Naive thymus-derived CD4-positive, alpha-beta T cell (primary cell): ENCODE data around the gene RPS21. TPM values are rescaled to one million over a fixed set of nuclear protein-coding genes. Genes with fewer than 3 reads are reported as not detected.
"Not testable (repeated sequence)": the region's sequence is repeated elsewhere in the genome, so short reads cannot be mapped to it uniquely, and the experiment has no call there.

ENCODE experiments used
- ATAC-seq: fragments of 150-1000 bp; cut with Tn5 transposase; 2 replicates; pipeline ENCODE4 v1.10.0; 2021; ENCODE audit warnings: mild to moderate bottlenecking, moderate library complexity
- CTCF ChIA-PET: fragments of 350-600 bp; sonication (Branson Sonifier 250); formaldehyde crosslinking; loops from one replicate; lab custom pipeline; 2021; ENCODE audit warnings: antibody characterized with exemption; lab: Charles Lee
- POLR2A ChIA-PET: fragments of 350-600 bp; sonication (Branson Sonifier 250); formaldehyde crosslinking; loops from one replicate; lab custom pipeline; 2021; ENCODE audit warnings: antibody characterized with exemption, inconsistent platforms; lab: Charles Lee
- DNase-seq, 9 donors: peaks; one replicate each; pipeline versions ENCODE4 v3.0.0 to v3.0.0-alpha.2; 2020 to 2022; ENCODE audit warnings: mixed read lengths in 1 of 9
- H3K27ac ChIP-seq: one replicate; pipeline ENCODE4 v1.7.0; 2013; ENCODE audit warnings: mild to moderate bottlenecking, low read depth, low read length, moderate library complexity
- H3K27me3 ChIP-seq, 2 donors: one replicate each; pipeline ENCODE4 v1.7.0; 2013; ENCODE audit warnings: low read length in 2 of 2, mild to moderate bottlenecking in 2 of 2, moderate library complexity in 2 of 2; ENCODE audit not compliant: control insufficient read depth in 2 of 2, insufficient read depth in 2 of 2
- H3K36me3 ChIP-seq, 3 experiments: 1 replicate in 2 of 3; 2 replicates in 1 of 3; pipeline ENCODE4 v1.7.0; 2013; ENCODE audit warnings: low read length in 3 of 3, mild to moderate bottlenecking in 3 of 3, moderate library complexity in 1 of 3; ENCODE audit not compliant: insufficient read depth in 3 of 3, control insufficient read depth in 2 of 3
- H3K4me1 ChIP-seq, 2 donors: one replicate each; pipeline ENCODE4 v1.7.0; 2013; ENCODE audit warnings: low read length in 2 of 2, mild to moderate bottlenecking in 2 of 2, moderate library complexity in 1 of 2; ENCODE audit not compliant: control insufficient read depth in 2 of 2, insufficient read depth in 2 of 2
- H3K4me3 ChIP-seq: 2 replicates; pipeline ENCODE4 v1.7.0; 2013; ENCODE audit warnings: mild to moderate bottlenecking, low read length
- H3K9me3 ChIP-seq, 3 experiments: 1 replicate in 2 of 3; 2 replicates in 1 of 3; pipeline ENCODE4 v1.7.0; 2013; ENCODE audit warnings: low read length in 3 of 3; ENCODE audit not compliant: control insufficient read depth in 2 of 3
- H3K27ac Mint-ChIP-seq, 9 donors: one replicate each; pipeline ENCODE4 v1.8.0; 2020 to 2022; ENCODE audit warnings: mixed read lengths in 9 of 9, mild to moderate bottlenecking in 8 of 9, moderate library complexity in 5 of 9, inconsistent platforms in 2 of 9
- H3K27me3 Mint-ChIP-seq, 5 donors: one replicate each; pipeline ENCODE4 v1.8.0; 2021 to 2022; ENCODE audit warnings: mixed read lengths in 5 of 5, mild to moderate bottlenecking in 1 of 5
- H3K36me3 Mint-ChIP-seq, 5 donors: one replicate each; pipeline ENCODE4 v1.8.0; 2020 to 2022; ENCODE audit warnings: mixed read lengths in 5 of 5, mild to moderate bottlenecking in 3 of 5, inconsistent platforms in 1 of 5
- H3K4me1 Mint-ChIP-seq, 7 donors: one replicate each; pipeline ENCODE4 v1.8.0; 2020 to 2022; ENCODE audit warnings: mixed read lengths in 7 of 7, mild to moderate bottlenecking in 3 of 7, inconsistent platforms in 1 of 7
- H3K4me3 Mint-ChIP-seq, 10 donors: one replicate each; pipeline ENCODE4 v1.8.0; 2020 to 2022; ENCODE audit warnings: mild to moderate bottlenecking in 10 of 10, mixed read lengths in 10 of 10, moderate library complexity in 6 of 10, inconsistent platforms in 2 of 10
- H3K9me3 Mint-ChIP-seq, 11 donors: one replicate each; pipeline ENCODE4 v1.8.0; 2020 to 2022; ENCODE audit warnings: mixed read lengths in 11 of 11, mild to moderate bottlenecking in 4 of 11, inconsistent platforms in 1 of 11, moderate library complexity in 1 of 11
- intact Hi-C, 2 donors: fragments of 100-400 bp; cut with micrococcal nuclease; formaldehyde crosslinking; loops; one replicate each; pipeline ENCODE4 v1.15.1; 2023
- polyA plus RNA-seq, 2 donors: library from polyadenylated mRNA; unstranded; fragments of 300-500 nt; fragmentation: Illumina TruSeq; gene quantifications; one replicate each; pipeline ENCODE4 v1.2.3, GENCODE V29; 2021
- total RNA-seq, 6 experiments: library from RNA in 5 of 6; stranded (reverse) in 5 of 6; gene quantifications; 1 replicate in 5 of 6; 2 replicates in 1 of 6; pipeline ENCODE4 v1.2.3 and lab custom pipeline; 2021 to 2026

Gene RPS21
- total and polyA plus RNA-seq, 7 experiments from 2014 or later, result 2,026 to 3,458 (median 3,308) TPM

DNA sequence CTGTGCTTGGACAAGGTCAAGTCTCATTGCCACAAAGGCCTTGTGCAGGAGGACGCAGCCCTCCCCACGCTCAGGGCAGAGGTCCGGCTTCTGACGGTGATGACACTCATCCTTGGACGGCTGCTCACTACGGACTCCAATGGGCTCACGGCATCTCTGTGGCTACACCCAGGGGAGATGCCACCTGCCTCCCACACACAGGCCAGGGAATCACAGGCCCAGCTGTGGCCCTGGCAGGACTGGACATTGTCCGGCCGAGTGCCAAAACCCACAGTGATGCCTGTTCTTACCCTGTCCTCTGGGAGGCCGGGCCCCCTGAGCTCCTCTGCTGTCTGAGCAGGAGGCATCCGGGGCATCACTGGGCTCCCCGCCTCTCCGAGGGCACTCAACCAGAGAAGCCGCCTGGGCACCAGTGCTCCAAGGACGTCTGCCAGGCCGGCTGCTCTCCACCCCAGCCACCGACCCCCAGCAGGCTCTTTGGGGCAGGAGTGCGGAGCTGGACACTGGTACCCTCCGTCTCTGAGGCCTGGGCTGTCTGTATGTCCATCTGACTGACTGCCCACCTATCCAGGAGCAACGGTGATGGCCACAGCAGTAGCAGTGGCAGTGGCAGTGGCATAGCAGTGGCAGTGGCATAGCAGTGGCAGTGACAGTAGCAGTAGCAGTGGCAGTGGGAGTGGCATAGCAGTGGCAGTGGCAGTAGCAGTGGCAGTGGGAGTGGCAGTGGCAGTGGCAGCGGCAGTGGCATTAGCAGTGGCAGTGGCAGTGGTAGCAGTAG, 38.6 kb downstream of the RPS21 start:
- Mint-ChIP-seq H3K27me3 (peaks cover 0 to 5% (median under 1%) of the 10 kb centered on the region in 5 donors), H3K4me1 (peaks cover 0 to 3% (median 0%) of the 10 kb centered on the region in 7 donors), H3K27ac (no peak overlapping the region), H3K4me3 (no peak overlapping the region), H3K9me3 (peaks cover 0 to 4% (median 0%) of the 10 kb centered on the region in 11 donors), H3K36me3 (no peaks in the 10 kb centered on the region)
- H3K4me3 ChIP-seq, result no peak overlapping the region
- DNase-seq, result no peak
- ChIA-PET CTCF (no interaction called here), POLR2A (no interaction called here)
- no peaks in the 10 kb centered on the region for H3K27me3 ChIP-seq
- H3K36me3 ChIP-seq, result no peaks in the 10 kb centered on the region
- ATAC-seq, result no peak
- no peak overlapping the region for H3K27ac ChIP-seq
- intact Hi-C loops, result no loop called here
- no peaks in the 10 kb centered on the region for H3K4me1 ChIP-seq
- H3K9me3 ChIP-seq, result no peaks in the 10 kb centered on the region

GRCh38 chr20:62426059-62426348, 39.1 kb downstream of the RPS21 start:
- H3K4me3 Mint-ChIP-seq, H3K4me1 ChIP-seq, H3K9me3 Mint-ChIP-seq, intact Hi-C loops, DNase-seq, H3K9me3 ChIP-seq, H3K27me3 ChIP-seq, H3K4me1 Mint-ChIP-seq, H3K27ac Mint-ChIP-seq, H3K4me3 ChIP-seq, H3K27me3 Mint-ChIP-seq, H3K27ac ChIP-seq, ATAC-seq, H3K36me3 Mint-ChIP-seq, H3K36me3 ChIP-seq: not testable (repeated sequence)
- ChIA-PET CTCF (interaction anchor here (0.7 kb wide), 1 partner anchor 80 kb away, joined by 3 read pairs; no protein-coding TSS in a partner anchor), POLR2A (interaction anchor here (0.5 kb wide), 1 partner anchor 372 kb away, joined by 3 read pairs; no protein-coding TSS in a partner anchor)

- ChIA-PET POLR2A (interaction anchor here (0.5 kb wide), 1 partner anchor 371 kb away, joined by 3 read pairs; no protein-coding TSS in a partner anchor), CTCF (interaction anchor here (0.7 kb wide), 1 partner anchor 81 kb away, joined by 3 read pairs; no protein-coding TSS in a partner anchor)
- intact Hi-C loops, result no loop called here
- DNase-seq, result no peak
- Histone ChIP-seq H3K4me3 (no peak overlapping the region), H3K36me3 (no peaks in the 10 kb centered on the region), H3K27ac (no peak overlapping the region), H3K9me3 (no peaks in the 10 kb centered on the region), H3K27me3 (no peaks in the 10 kb centered on the region), H3K4me1 (no peaks in the 10 kb centered on the region)
- ATAC-seq, result no peak
- no peak overlapping the region for H3K27ac Mint-ChIP-seq
- H3K4me3 Mint-ChIP-seq, result no peak overlapping the region
- peaks cover 0 to 1% (median 0%) of the 10 kb centered on the region in 7 donors for H3K4me1 Mint-ChIP-seq
- H3K9me3 Mint-ChIP-seq, result no peaks in the 10 kb centered on the region
- peaks cover 0 to 7% (median 5%) of the 10 kb centered on the region in 5 donors for H3K27me3 Mint-ChIP-seq
- no peaks in the 10 kb centered on the region for H3K36me3 Mint-ChIP-seq
Measured at GRCh38 chr20:62426699-62427131, 39.8 kb downstream of the RPS21 start.

GRCh38 chr20:62427172-62428001, 40.5 kb downstream of the RPS21 start, which contains the start of gene RBBP8NL:
Gene RBBP8NL, minus strand, starts transcription at chr20:62427539. Its CDS starts 7,892 bp downstream, at chr20:62419647.
- Histone ChIP-seq H3K27me3 (no peaks in the 10 kb centered on the region), H3K4me3 (no peak within 1 kb of the TSS), H3K9me3 (no peaks in the 10 kb centered on the region), H3K36me3 (no peaks in the 10 kb centered on the region), H3K4me1 (no peaks in the 10 kb centered on the region), H3K27ac (no peak within 1 kb of the TSS)
- no peak for DNase-seq
- ChIA-PET POLR2A (no interaction called here), CTCF (no interaction called here)
- H3K4me3 Mint-ChIP-seq, result no peak within 1 kb of the TSS
- no peaks in the 10 kb centered on the region for H3K36me3 Mint-ChIP-seq
- no peak within 1 kb of the TSS for H3K27ac Mint-ChIP-seq
- peaks cover 0 to 1% (median 0%) of the 10 kb centered on the region in 7 donors for H3K4me1 Mint-ChIP-seq
- no peaks in the 10 kb centered on the region for H3K9me3 Mint-ChIP-seq
- no peak for ATAC-seq
- H3K27me3 Mint-ChIP-seq, result peaks cover 0 to 7% (median 5%) of the 10 kb centered on the region in 5 donors
- intact Hi-C loops, result no loop called here

GRCh38 chr20:62428002-62428372, 41.1 kb downstream of the RPS21 start:
- Mint-ChIP-seq H3K4me3 (no peak overlapping the region), H3K27me3 (peaks cover 0 to 7% (median 5%) of the 10 kb centered on the region in 5 donors), H3K4me1 (peaks cover 0 to 1% (median 0%) of the 10 kb centered on the region in 7 donors), H3K9me3 (no peaks in the 10 kb centered on the region), H3K27ac (no peak overlapping the region), H3K36me3 (no peaks in the 10 kb centered on the region)
- ChIA-PET POLR2A (no interaction called here), CTCF (no interaction called here)
- no peak for ATAC-seq
- Histone ChIP-seq H3K27ac (no peak overlapping the region), H3K9me3 (no peaks in the 10 kb centered on the region), H3K27me3 (no peaks in the 10 kb centered on the region), H3K36me3 (no peaks in the 10 kb centered on the region), H3K4me1 (no peaks in the 10 kb centered on the region), H3K4me3 (no peak overlapping the region)
- intact Hi-C loops, result no loop called here
- no peak for DNase-seq

GRCh38 chr20:62428396-62429295, 41.7 kb downstream of the RPS21 start:
- Histone ChIP-seq H3K4me1 (no peaks in the 10 kb centered on the region), H3K36me3 (no peaks in the 10 kb centered on the region), H3K9me3 (no peaks in the 10 kb centered on the region), H3K4me3 (no peak overlapping the region), H3K27me3 (no peaks in the 10 kb centered on the region), H3K27ac (no peak overlapping the region)
- ChIA-PET CTCF (no interaction called here), POLR2A (no interaction called here)
- Mint-ChIP-seq H3K27me3 (peaks cover under 1 to 14% (median 8%) of the 10 kb centered on the region in 5 donors), H3K4me3 (no peak overlapping the region), H3K27ac (peak overlapping the region in 1 of 9 donors; percentile 36), H3K4me1 (peaks cover 0 to 1% (median 0%) of the 10 kb centered on the region in 7 donors), H3K36me3 (no peaks in the 10 kb centered on the region), H3K9me3 (no peaks in the 10 kb centered on the region)
- no peak for DNase-seq
- intact Hi-C loops, result no loop called here
- ATAC-seq, result no peak
